NCI-H2171 (cell line): ENCODE measurements around the gene TMEM229B.
"Not testable (repeated sequence)": the region's sequence is repeated elsewhere in the genome, so short reads cannot be mapped to it uniquely, and the experiment has no call there.

ENCODE experiments used
- DNase-seq: peaks from one replicate; lab custom pipeline; 2025; lab: John Stamatoyannopoulos, UW

TMEM229B gene

DNA sequence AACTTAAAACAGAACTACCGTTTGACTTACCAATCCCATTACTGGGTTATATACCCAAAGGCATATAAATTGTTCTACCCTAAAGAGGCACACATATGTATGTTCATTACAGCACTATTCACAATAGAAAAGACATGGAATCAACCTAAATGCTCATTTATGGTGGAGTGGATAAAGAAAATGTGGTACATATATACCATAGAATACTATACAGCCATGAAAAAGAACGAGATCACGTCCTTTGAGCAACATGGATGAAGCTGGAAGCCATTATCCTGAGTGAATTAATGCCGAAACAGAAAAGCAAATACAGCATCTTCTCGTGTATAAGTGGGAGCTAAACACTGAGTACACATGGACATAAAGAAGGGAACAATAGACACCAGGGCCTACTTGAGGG lies 31.8 kb downstream of the TMEM229B start:
- DNase-seq, result no peak

GRCh38 chr14:67453575-67454300 lies 34.8 kb downstream of the TMEM229B start:
- DNase-seq, result no peak

- not testable (repeated sequence) for DNase-seq
These were observed 36.9 kb downstream of the TMEM229B start for GRCh38 chr14:67451667-67452066.

DNA sequence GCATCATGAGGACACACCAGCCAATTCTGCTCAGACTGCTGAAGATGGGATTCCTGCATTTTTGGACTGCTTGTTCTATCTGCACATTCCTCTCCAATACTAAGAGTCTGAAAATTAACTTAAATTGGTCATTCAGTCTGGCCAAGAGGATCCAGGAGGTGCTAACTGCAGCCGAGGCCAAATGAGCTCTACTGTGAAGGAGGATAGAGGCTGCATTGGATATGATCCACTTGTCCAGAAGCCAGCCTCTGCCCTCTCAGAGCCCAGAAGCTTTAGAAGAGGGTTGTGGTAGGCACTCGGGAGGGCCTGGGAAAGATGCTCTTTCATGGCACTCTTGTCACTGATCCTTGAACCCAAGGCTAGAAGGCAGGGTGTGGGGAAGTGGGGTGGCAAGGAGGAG lies 39.4 kb downstream of the TMEM229B start:
- DNase-seq, result no peak

- no peak for DNase-seq
These were observed 41.5 kb downstream of the TMEM229B start for GRCh38 chr14:67447033-67447381.

DNA sequence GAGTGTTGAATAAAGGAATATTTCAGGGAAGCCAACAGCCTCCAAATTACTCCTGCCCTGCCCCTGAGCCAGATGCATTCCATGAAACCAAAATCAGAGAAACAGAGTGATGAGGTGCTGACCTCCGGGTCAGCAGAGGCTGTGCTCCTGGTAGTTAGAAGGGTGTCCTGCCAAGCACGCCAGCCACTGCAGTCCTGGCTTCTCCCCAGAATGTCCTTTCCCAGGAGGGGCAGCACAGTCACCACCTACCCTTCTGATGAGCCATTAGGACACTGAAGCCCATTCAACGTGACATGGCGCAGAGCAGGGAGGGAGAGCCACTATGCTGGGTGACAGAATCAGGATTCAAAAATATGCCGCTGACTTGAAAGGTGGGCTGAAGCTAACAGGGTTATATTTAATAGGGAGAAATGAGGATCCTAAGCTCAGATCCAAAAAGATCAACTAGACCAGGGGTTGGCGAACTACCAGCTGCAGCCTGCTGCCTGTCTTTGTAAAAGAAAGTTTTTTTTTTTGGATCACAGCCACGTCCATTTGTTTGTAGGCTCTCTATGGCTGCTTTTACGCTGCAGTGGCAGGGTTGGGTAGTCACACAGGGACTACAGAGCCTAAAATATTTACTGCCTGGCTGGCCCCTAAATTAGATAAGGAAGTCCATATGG lies 42.0 kb downstream of the TMEM229B start:
- peak; percentile 26 for DNase-seq

DNA sequence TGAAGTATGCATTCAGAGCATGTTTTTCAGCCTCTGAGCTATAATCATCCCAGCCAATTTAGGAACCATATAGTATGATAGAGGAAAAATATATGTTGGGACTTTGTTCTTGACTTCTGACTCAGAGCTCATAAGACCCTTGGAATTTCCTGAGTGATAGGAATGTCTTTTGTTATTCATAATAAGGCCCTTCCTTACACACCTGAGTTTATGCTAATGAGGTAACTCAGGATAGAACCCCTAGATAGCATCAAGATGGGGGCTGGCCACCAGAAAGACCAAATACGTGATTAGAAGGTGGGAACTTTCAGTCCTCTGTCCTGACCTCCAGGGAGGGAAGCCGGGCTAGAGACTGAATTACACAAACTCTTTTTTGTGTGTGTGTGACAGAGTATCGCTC lies 44.1 kb downstream of the TMEM229B start:
- DNase-seq, result no peak

- no peak for DNase-seq
These were observed 46.2 kb downstream of the TMEM229B start for GRCh38 chr14:67442139-67442906.

DNA sequence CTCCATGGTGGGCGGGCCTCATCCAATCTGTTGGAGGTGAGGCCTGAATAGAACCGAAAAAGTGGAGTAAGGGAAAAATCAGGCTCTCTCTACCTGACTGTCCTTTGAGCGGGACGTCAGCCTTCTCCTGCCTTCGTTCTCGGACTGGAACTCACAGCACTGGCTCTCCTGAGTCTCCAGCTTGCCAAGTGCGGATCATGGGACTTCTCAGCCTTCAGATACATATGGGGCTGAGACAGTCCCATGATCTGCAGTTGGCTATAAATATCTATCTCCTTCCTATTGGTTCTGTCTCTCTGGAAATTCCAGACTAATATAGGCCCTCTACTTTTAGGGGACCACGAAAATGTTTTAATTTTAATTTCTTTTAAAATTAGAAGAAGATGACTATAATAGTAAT lies 46.8 kb downstream of the TMEM229B start:
- DNase-seq, result no peak

- DNase-seq, result no peak
These were observed 47.3 kb downstream of the TMEM229B start for GRCh38 chr14:67441256-67441655.

DNA sequence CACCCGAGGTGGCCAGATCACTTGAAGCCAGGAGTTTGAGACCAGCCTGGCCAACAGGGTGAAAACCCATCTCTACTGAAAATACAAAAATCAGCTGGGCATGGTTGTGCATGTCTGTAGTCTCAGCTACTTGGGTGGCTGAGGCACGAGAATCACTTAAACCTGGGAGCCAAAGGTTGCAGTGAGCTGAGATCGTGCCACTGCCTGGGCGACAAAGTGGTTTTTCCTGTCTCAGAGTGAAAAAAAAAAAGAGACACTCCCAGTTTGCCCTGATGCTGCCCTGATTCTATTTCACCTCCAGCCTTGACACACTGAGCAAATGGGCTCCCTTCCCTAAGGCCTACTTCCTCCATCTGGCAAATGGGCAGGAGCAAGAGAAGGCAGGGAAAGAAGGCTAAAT lies 48.0 kb downstream of the TMEM229B start:
- peak; percentile 30 for DNase-seq

- no peak for DNase-seq
These were observed 49.6 kb downstream of the TMEM229B start for GRCh38 chr14:67438969-67439368.

GRCh38 chr14:67436006-67436866 lies 52.3 kb downstream of the TMEM229B start:
- no peak for DNase-seq

- no peak for DNase-seq
These were observed 52.9 kb downstream of the TMEM229B start for GRCh38 chr14:67435603-67436002.

GRCh38 chr14:67432050-67432564 lies 56.4 kb downstream of the TMEM229B start:
- no peak for DNase-seq

- DNase-seq, result peak; percentile 58
These were observed 58.9 kb downstream of the TMEM229B start for GRCh38 chr14:67429510-67430205.

DNA sequence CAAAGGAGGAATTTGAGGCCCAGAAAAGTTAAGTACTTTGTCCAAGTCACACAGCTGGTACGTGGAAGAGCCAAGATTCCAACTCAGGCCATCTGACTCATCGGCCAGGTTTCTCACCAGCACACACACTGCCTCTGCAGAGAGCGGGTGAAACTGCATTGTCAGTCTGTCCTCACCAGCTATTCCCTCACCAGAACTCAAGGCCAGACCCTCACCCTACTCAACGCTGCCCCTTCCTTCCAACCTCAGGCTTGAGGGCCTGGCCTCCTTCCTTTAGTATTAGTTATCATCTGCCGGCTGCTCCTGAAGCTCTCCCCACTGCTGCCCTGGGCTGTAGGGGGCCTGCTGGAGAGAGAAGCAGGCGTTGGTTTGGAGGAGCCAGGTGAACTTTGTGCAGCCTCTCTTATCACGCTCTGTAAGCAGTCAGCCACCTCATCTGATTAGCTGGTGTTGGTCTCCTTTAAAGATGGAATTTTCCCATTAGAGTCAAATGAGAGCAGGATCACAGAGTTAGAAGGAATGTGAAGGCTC lies 60.0 kb downstream of the TMEM229B start:
- no peak for DNase-seq

- peak; percentile 82 for DNase-seq
These were observed 61.4 kb downstream of the TMEM229B start for GRCh38 chr14:67426983-67427606.

- peak; percentile 16 for DNase-seq
These were observed 62.4 kb downstream of the TMEM229B start for GRCh38 chr14:67426161-67426560.

- no peak for DNase-seq
These were observed 62.9 kb downstream of the TMEM229B start for GRCh38 chr14:67425608-67426007.
